ENCODE measurements around the gene SMARCA5.

DNA sequence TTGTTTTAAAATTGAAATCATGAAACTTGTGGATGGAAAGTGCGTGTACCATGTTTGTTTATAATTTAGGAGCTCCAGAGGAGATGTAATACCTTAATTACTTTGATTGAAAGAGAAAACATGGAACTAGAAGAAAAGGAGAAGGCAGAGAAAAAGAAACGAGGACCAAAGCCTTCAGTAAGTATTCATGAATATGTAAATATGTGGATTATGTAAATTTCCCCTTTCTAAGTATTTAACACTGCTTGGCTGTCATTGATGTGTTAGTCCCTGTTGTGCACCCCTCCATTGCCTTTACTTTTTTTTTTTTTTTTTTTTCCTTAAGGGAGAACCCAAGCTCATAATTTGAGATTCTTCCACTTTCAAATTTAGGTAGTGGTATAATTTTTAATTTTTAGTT lies 36.4 kb downstream of the SMARCA5 start:
- TF ChIP-seq YY1 (IDR thresholded peaks at IDR 0.05; ENCODE audit: insufficient read depth, insufficient read length) (no peak), ZNF274 (IDR thresholded peaks at IDR 0.05; ENCODE audit: low read depth, low read length) (no peak)

All from NT2/D1 (cell line).